Gastroesophageal sphincter (tissue), 4 donors: Measurements from ENCODE around the gene FANCC. TPM values are rescaled to one million over a fixed set of nuclear protein-coding genes. Genes with fewer than 3 reads are reported as not detected.

Source experiments
- ATAC-seq: fragments of 150-250 bp; one replicate; pipeline ENCODE4 v1.9.1; 2016; ENCODE audit warnings: mild to moderate bottlenecking, moderate library complexity
- H3K27ac ChIP-seq, 4 donors: fragments of 200-600 bp; sonication (generic) in 3 of 4; 1 replicate in 3 of 4; 2 replicates in 1 of 4; pipeline ENCODE4 v1.5.1; 2016 to 2019
- H3K27me3 ChIP-seq: fragments of 200-600 bp; sonication (generic); one replicate; pipeline ENCODE4 v1.5.1; 2019
- H3K36me3 ChIP-seq, 2 donors: fragments of 200-600 bp; sonication (generic); one replicate each; pipeline ENCODE4 v1.5.1; 2019; ENCODE audit warnings: control low read depth in 1 of 2
- H3K4me1 ChIP-seq, 3 donors: fragments of 200-600 bp; sonication (generic); 1 replicate in 2 of 3; 2 replicates in 1 of 3; pipeline ENCODE4 v1.5.1; 2016 to 2019; ENCODE audit warnings: control low read depth in 2 of 3
- H3K4me3 ChIP-seq, 2 donors: fragments of 200-600 bp; sonication (generic); one replicate each; pipeline ENCODE4 v1.5.1; 2019; ENCODE audit warnings: mild to moderate bottlenecking in 1 of 2, moderate library complexity in 1 of 2
- H3K9me3 ChIP-seq, 3 donors: fragments of 200-600 bp; sonication (generic); one replicate each; pipeline ENCODE4 v1.5.1; 2017 to 2019; ENCODE audit warnings: control low read depth in 2 of 3
- EP300 ChIP-seq: sonication (generic); formaldehyde crosslinking; IDR thresholded peaks from one replicate; pipeline ENCODE4 v1.6.1; 2017; ENCODE audit warnings: antibody characterized with exemption, mild to moderate bottlenecking
- POLR2A ChIP-seq, 2 donors: fragments of 450-650 bp; IDR thresholded peaks; one replicate each; pipeline ENCODE4 v1.6.1; 2017; ENCODE audit warnings: antibody characterized with exemption in 2 of 2, mild to moderate bottlenecking in 2 of 2, moderate library complexity in 1 of 2
- POLR2AphosphoS5 ChIP-seq: sonication (generic); formaldehyde crosslinking; IDR thresholded peaks from one replicate; pipeline ENCODE4 v1.6.1; 2017; ENCODE audit warnings: antibody characterized with exemption
- WGBS, 2 donors: methylation state at CpG; one replicate each; pipeline ENCODE4 v1.1.5; 2018; ENCODE audit warnings: low coverage in 1 of 2; 5-methylcytosine and 5-hydroxymethylcytosine counted together
- total RNA-seq, 4 donors: library from RNA; depleted of rRNA; stranded (reverse); fragments of >200 nt; gene quantifications; one replicate each; pipeline ENCODE4 v1.1.0, GENCODE V29; 2016
- TF ChIP-seq, protein P1 (sequence below), 4 experiments: fragments of 200-600 bp in 2 of 4; fragments of 450-650 bp in 2 of 4; sonication (generic) in 1 of 4; IDR thresholded peaks; one replicate each; pipeline ENCODE4 v1.5.1; 2017 to 2019; ENCODE audit warnings: antibody characterized with exemption in 4 of 4, mild to moderate bottlenecking in 2 of 4, moderate library complexity in 2 of 4

The FANCC gene
- total RNA-seq, 4 donors from 2014 or later: 4.9 to 9.4 (median 7.4) TPM

DNA sequence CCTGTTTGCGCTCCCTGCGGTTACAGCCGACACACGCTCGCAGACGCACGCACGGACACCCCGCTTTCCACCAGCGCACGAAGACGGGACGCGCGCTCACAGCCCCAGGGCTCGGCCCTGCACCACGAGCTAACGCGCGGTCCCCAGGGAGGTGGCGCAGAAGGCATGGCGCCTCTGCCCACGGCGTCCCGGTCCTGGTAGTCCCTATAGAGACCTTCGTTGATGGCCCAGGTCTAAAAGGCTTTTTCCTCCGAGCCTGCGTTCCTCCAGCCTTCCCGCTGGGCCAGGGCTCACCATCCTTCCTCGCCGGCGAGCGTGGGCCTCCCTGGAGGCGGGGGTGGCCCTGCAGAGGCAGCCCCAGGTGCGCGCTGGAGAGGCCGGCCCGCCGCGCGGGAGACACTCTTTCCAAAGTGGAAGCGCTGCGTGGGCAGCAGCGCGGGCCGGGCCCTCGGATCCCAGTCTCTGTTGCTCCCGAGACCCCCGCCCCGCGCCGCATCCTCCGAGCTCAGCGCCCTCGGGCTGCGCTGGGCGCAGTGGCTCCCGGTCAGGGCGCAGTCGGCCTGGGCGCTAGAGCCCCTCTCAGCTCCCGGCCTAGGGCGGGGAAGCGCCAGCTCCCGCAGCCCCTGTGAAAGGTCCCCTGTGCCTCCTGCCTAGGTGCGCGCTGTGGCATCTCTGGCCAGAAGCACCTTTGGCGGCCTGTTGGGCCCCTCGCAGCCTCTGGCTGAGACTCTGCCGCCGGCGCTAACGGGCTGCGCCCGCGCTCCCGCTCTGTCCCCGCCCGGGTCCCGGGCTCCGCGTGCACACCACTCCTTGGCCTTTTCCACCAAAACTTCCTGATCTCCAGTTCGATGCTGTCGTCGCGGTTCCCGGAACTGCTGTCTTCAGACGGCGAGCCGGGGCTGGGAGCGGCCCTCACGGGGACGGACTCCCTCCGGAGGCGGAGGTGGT, 31.9 kb upstream of the FANCC start:
- TF ChIP-seq, protein P1, sequence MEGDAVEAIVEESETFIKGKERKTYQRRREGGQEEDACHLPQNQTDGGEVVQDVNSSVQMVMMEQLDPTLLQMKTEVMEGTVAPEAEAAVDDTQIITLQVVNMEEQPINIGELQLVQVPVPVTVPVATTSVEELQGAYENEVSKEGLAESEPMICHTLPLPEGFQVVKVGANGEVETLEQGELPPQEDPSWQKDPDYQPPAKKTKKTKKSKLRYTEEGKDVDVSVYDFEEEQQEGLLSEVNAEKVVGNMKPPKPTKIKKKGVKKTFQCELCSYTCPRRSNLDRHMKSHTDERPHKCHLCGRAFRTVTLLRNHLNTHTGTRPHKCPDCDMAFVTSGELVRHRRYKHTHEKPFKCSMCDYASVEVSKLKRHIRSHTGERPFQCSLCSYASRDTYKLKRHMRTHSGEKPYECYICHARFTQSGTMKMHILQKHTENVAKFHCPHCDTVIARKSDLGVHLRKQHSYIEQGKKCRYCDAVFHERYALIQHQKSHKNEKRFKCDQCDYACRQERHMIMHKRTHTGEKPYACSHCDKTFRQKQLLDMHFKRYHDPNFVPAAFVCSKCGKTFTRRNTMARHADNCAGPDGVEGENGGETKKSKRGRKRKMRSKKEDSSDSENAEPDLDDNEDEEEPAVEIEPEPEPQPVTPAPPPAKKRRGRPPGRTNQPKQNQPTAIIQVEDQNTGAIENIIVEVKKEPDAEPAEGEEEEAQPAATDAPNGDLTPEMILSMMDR (IDR thresholded peaks at IDR 0.05): no peak
- TF ChIP-seq POLR2AphosphoS5 (no peak), EP300 (no peak), POLR2A (IDR thresholded peaks at IDR 0.05) (no peak)
- WGBS, 2 donors: 0 to 28% methylated on average over 4 to 24 of the region's 95 CpGs
- peak overlapping the region in 1 of 2 donors; percentile 33 for H3K4me3 ChIP-seq

DNA sequence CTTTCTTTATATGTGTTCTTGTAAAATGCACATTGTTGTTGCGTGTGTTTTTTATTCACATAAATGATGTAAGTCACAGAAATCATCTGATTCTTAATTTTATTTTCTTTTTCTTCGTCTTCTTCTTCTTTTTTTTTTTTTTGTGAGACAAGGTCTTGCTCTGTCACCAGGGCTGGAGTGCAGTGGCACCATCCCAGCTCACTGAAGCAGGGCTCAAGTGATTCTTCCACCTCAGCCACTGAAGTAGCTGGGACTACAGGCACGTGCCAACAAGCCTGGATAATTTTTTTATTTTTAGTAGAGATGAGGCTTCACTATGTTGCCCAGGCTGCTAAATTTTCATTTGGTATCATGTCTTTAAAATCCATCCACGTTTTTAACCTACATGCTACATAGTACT, 28.5 kb upstream of the FANCC start:
- TF ChIP-seq POLR2AphosphoS5 (no peak), POLR2A (IDR thresholded peaks at IDR 0.05) (no peak), EP300 (no peak)
- TF ChIP-seq, protein P1 (IDR thresholded peaks at IDR 0.05): no peak
- Histone ChIP-seq H3K36me3 (no peaks in the 10 kb centered on the region), H3K9me3 (no peaks in the 10 kb centered on the region), H3K27me3 (peaks cover 34% of the 10 kb centered on the region), H3K4me1 (peaks cover 0 to 14% (median 0%) of the 10 kb centered on the region in 3 donors), H3K4me3 (no peak overlapping the region), H3K27ac (no peak overlapping the region)
- 80 to 83% methylated on average over 1 to 4 of the region's 4 CpGs for WGBS, 2 donors
- no peak for ATAC-seq

More for the DNA sequence above, 31.9 kb upstream of the FANCC start:
- H3K27me3 ChIP-seq: peaks cover 36% of the 10 kb centered on the region
- no peak overlapping the region for H3K27ac ChIP-seq
- peaks cover 0 to 14% (median 0%) of the 10 kb centered on the region in 3 donors for H3K4me1 ChIP-seq
- H3K9me3 ChIP-seq: no peaks in the 10 kb centered on the region
- no peaks in the 10 kb centered on the region for H3K36me3 ChIP-seq
- no peak for ATAC-seq

DNA sequence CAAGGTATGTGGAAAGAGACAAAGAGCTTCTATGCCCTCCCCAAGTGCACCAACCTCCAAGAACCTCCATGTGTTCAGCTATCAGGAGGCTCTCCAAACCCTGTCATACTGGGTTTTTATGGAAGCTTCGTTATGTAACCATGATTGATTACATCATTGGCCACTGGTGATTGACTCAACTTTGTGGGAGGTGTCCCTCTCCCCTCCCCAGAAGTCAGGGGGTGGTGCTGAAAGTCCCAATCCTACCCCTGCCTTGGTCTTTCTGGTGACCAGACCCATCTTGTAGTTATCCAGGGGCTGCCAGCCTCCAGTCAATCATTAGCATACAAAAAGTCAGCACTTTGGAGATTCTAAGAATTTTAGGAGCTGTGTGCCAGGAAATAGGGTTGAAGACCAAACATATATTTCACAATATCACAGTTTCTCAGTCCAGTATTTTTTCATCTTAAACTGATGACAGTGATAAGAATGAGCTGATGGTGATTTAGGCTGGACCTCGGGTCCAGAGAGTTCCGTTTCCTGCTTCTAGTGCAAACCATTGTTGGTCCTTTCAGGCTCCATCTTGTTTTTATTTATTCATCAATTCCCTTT, 27.3 kb upstream of the FANCC start:
- Histone ChIP-seq H3K36me3 (no peaks in the 10 kb centered on the region), H3K4me3 (no peak overlapping the region), H3K27ac (no peak overlapping the region), H3K4me1 (peaks cover 0 to 13% (median 0%) of the 10 kb centered on the region in 3 donors), H3K27me3 (peaks cover 23% of the 10 kb centered on the region), H3K9me3 (no peaks in the 10 kb centered on the region)
- no peak for TF ChIP-seq POLR2A (IDR thresholded peaks at IDR 0.05)
- TF ChIP-seq, protein P1 (IDR thresholded peaks at IDR 0.05): no peak
- no peak for TF ChIP-seq EP300
- no peak for TF ChIP-seq POLR2AphosphoS5
- 72 to 81% methylated on average over 3 of the region's 3 CpGs for WGBS, 2 donors
- ATAC-seq: no peak

DNA sequence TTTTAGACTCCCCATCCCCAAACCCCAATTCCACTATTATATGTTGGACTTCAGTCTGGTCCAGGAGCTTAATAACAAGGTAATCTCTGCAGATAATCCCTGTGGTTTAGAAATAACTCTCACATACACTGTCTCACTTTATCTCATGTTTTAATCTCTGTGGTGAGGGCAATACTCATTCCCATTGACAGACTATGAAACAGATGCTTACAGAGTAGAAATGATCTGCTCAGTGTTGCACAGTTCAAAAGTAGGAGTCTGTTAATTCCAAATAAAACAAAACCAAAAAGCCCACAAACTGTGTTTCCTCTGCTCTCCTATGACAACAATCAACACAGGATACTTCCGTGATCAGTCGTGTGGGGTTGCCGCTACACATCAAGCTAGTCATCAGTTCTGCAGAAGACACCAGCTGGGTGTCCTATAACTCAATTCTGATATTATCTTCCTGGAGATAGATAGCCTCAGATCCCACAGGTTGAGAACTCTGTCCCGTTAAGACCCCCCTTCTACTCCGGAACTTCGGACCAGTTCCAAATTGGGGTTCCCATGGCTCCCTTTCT, 26.3 kb upstream of the FANCC start:
- no peak for ATAC-seq
- no peak overlapping the region for H3K27ac ChIP-seq
- peaks cover 0 to 2% (median 0%) of the 10 kb centered on the region in 3 donors for H3K4me1 ChIP-seq
- H3K4me3 ChIP-seq: no peak overlapping the region
- no peaks in the 10 kb centered on the region for H3K9me3 ChIP-seq
- H3K36me3 ChIP-seq: no peaks in the 10 kb centered on the region
- 91 to 97% methylated on average over 6 of the region's 6 CpGs for WGBS, 2 donors
- TF ChIP-seq, protein P1 (IDR thresholded peaks at IDR 0.05): no peak
- TF ChIP-seq POLR2AphosphoS5: no peak
- TF ChIP-seq POLR2A (IDR thresholded peaks at IDR 0.05): no peak
- no peak for TF ChIP-seq EP300
- peaks cover 13% of the 10 kb centered on the region for H3K27me3 ChIP-seq
